Measurements from ENCODE around the gene SLC7A7.

DNA sequence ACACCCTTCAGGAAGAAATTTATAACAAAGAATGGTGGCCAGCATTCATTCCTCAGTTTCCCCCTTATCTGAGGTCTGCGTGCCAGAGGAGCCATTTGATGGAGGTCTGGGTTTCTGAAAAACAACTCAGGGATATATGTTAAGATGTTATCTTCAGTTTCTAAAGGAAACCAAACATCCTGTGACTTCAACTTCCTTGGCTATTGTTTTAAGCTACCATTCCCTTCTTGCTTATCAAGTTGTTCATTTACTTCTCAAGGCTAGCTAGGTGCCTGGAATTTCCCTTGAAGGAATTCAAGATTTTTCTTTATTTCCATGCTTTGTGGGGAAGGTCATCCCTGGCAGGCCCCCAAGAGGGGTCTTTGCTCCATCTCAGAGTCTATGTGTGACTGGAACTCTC is 75.8 kb downstream of the SLC7A7 start:
- TF ChIP-seq STAG1 (CRISPR knock-in tag; IDR thresholded peaks at IDR 0.05; ENCODE audit: borderline replicate concordance) (no peak), ZNF445 (CRISPR knock-in tag; IDR thresholded peaks at IDR 0.05; ENCODE audit: low read depth) (no peak), NR2C2 (CRISPR knock-in tag; IDR thresholded peaks at IDR 0.05) (no peak), NR2C2 (tag; IDR thresholded peaks at IDR 0.05) (no peak), TARDBP (IDR thresholded peaks at IDR 0.05) (no peak), ZEB2 (IDR thresholded peaks at IDR 0.05) (no peak), SREBF1 (IDR thresholded peaks at IDR 0.05; ENCODE audit: borderline replicate concordance, low read depth, low read length) (no peak), KAT2B (IDR thresholded peaks at IDR 0.05; ENCODE audit: low read depth, low read length) (no peak), TAF1 (IDR thresholded peaks at IDR 0.05; ENCODE audit: control insufficient read depth, extremely low read depth, insufficient read depth, low read length, severe bottlenecking) (no peak), ZNF431 (CRISPR knock-in tag; IDR thresholded peaks at IDR 0.05) (no peak), POLR2AphosphoS5 (IDR thresholded peaks at IDR 0.05; ENCODE audit: control insufficient read depth, insufficient read depth, low read depth, low read length) (no peak), CBFB (CRISPR knock-in tag; IDR thresholded peaks at IDR 0.05) (no peak)
- TF ChIP-seq, protein P1, sequence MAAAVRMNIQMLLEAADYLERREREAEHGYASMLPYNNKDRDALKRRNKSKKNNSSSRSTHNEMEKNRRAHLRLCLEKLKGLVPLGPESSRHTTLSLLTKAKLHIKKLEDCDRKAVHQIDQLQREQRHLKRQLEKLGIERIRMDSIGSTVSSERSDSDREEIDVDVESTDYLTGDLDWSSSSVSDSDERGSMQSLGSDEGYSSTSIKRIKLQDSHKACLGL (CRISPR knock-in tag; IDR thresholded peaks at IDR 0.05; ENCODE audit: borderline replicate concordance, poor library complexity, severe bottlenecking): no peak
- TF ChIP-seq, protein P2, sequence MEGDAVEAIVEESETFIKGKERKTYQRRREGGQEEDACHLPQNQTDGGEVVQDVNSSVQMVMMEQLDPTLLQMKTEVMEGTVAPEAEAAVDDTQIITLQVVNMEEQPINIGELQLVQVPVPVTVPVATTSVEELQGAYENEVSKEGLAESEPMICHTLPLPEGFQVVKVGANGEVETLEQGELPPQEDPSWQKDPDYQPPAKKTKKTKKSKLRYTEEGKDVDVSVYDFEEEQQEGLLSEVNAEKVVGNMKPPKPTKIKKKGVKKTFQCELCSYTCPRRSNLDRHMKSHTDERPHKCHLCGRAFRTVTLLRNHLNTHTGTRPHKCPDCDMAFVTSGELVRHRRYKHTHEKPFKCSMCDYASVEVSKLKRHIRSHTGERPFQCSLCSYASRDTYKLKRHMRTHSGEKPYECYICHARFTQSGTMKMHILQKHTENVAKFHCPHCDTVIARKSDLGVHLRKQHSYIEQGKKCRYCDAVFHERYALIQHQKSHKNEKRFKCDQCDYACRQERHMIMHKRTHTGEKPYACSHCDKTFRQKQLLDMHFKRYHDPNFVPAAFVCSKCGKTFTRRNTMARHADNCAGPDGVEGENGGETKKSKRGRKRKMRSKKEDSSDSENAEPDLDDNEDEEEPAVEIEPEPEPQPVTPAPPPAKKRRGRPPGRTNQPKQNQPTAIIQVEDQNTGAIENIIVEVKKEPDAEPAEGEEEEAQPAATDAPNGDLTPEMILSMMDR (IDR thresholded peaks at IDR 0.05 in 2 of 3, conservative IDR thresholded peaks at IDR 0.05 in 1 of 3; ENCODE audit: insufficient read depth in 2 of 3, low read depth in 1 of 3, low read length in 3 of 3): no peak
- TF ChIP-seq, protein P3, sequence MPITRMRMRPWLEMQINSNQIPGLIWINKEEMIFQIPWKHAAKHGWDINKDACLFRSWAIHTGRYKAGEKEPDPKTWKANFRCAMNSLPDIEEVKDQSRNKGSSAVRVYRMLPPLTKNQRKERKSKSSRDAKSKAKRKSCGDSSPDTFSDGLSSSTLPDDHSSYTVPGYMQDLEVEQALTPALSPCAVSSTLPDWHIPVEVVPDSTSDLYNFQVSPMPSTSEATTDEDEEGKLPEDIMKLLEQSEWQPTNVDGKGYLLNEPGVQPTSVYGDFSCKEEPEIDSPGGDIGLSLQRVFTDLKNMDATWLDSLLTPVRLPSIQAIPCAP (CRISPR knock-in tag; IDR thresholded peaks at IDR 0.05; ENCODE audit: borderline replicate concordance): no peak
